Measurements from ENCODE around the gene MINDY1. TPM values are rescaled to one million over a fixed set of nuclear protein-coding genes. Genes with fewer than 3 reads are reported as not detected.

MINDY1 gene, protein sequence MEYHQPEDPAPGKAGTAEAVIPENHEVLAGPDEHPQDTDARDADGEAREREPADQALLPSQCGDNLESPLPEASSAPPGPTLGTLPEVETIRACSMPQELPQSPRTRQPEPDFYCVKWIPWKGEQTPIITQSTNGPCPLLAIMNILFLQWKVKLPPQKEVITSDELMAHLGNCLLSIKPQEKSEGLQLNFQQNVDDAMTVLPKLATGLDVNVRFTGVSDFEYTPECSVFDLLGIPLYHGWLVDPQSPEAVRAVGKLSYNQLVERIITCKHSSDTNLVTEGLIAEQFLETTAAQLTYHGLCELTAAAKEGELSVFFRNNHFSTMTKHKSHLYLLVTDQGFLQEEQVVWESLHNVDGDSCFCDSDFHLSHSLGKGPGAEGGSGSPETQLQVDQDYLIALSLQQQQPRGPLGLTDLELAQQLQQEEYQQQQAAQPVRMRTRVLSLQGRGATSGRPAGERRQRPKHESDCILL
- total RNA-seq: 4.5 and 8.2 TPM in 2 replicates

DNA sequence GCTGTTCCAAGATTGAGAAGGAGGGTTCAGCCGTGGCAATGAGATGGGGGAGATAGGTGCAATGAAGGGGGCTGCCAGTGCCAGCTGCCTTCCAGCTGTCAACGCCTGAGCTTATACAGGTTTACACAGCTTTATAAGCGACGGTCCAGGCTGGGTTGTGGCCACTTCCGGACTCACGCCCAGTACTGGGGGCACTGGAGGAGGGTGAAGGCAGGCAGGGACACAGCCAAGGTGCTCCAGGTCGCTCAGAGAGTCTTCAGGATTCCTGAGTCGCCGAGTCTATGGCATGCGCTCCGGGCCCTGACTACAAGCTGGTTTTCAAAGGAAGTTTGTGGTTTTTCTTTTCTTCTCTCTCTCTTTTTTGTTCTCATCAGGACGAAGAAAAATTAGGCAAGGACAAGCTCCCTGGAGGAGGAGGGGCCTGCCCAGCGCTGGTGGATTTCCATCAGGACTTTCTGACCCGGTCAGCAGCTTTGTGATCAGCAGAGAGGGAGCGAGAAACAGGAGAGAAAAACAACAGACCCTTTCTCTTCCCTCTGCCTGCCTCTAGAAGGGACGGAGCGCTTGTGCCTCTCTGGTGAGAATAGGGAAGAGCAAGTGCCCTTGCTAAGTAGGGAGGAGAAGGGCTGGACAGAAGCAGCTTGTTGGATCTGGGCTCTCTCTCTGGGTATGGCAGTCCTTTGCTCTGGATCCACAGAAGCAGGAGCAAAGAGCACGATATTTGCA lies at the start of gene MINDY1:
Gene MINDY1 (minus strand): TSS at position 576 of the 726 bp plus-strand sequence. CDS start 4,285 bp downstream, outside the sequence.

DNA sequence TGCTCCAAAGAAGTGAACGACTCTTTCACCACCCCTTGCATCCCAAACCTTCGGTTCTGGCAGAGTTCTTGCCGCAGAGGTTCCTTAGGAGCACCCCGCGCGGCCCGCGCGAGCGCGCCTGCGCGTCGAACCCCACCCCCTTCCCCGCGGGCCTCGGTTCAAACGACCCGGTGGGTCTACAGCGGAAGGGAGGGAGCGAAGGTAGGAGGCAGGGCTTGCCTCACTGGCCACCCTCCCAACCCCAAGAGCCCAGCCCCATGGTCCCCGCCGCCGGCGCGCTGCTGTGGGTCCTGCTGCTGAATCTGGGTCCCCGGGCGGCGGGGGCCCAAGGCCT lies 40.9 kb upstream of the MINDY1 start, which contains the start of gene C1orf56:
Gene C1orf56 (plus strand): TSS at position 161 of the 334 bp plus-strand sequence. CDS start 97 bp downstream, at position 258.

DNA sequence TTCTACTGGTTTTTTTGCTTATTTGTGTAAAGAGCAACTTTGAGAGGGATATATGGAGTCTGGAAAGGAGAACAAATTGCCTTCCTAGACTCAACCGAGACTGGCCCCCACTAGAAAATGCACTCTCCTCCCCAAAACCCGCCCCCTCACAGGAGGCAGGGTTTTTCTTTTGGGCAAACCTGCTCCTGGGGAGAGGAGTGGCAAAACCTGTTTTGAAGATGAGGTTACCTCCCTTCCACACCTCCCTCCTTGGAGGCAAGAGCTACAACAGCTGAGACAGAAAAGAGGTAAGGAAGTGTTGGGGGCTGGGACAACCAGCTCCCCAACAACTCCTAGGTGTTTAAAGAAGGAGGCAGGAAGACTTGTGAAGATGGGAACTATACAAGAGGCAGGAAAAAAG lies 29.7 kb upstream of the MINDY1 start, which contains the start of gene BNIPL:
Gene BNIPL (plus strand): TSS at position 231 of the 400 bp plus-strand sequence. CDS start 140 bp downstream, at position 371.

DNA sequence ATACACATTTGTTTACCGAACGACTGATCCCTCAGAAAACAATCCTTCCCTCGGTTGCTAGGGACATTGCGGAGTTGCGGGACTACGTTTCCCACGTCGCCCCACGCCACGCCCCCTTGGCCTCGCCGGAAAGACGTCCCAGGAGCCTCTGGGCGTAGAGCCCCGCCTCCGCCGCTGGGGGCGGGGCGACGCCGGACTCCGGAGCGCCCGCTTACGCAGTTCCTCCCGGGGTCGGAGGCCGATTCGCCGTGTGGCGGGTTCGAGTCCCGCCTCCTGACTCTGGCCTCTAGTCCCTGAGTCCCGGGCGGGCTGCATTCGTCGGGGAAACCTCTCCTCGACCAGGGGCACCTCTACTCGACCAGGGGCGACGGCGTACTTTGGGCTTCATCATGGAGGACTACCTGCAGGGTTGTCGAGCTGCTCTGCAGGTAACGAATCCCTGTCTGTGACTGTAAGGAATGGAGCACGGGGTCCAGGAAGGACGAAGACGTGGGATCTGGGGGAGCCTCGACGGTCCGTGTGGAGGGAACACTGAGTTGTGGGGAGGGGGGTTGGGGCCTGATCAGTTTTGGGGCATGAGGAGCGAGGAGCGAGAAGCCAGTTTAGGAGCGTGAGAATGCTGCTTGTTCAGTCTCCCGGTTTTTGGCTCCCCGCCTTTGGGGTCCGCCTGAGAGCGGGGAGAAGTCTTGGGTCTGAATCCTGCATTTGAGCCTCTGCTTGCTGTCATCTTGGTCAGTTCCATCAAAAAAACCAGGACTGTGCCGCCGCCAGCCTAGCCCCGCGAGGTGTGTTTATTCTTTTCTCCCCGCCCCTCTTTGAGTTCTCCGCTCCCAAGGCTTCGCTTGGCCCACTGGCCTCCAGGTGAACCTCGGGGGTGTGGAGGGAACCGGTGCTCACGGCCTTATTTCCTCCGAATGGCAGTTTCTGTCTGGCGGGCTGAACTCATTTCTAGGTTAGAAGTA lies 1.8 kb upstream of the MINDY1 start, which contains the start of gene PRUNE1:
Gene PRUNE1 (plus strand): TSS at position 206 of the 962 bp plus-strand sequence. CDS start 184 bp downstream, at position 390.

DNA sequence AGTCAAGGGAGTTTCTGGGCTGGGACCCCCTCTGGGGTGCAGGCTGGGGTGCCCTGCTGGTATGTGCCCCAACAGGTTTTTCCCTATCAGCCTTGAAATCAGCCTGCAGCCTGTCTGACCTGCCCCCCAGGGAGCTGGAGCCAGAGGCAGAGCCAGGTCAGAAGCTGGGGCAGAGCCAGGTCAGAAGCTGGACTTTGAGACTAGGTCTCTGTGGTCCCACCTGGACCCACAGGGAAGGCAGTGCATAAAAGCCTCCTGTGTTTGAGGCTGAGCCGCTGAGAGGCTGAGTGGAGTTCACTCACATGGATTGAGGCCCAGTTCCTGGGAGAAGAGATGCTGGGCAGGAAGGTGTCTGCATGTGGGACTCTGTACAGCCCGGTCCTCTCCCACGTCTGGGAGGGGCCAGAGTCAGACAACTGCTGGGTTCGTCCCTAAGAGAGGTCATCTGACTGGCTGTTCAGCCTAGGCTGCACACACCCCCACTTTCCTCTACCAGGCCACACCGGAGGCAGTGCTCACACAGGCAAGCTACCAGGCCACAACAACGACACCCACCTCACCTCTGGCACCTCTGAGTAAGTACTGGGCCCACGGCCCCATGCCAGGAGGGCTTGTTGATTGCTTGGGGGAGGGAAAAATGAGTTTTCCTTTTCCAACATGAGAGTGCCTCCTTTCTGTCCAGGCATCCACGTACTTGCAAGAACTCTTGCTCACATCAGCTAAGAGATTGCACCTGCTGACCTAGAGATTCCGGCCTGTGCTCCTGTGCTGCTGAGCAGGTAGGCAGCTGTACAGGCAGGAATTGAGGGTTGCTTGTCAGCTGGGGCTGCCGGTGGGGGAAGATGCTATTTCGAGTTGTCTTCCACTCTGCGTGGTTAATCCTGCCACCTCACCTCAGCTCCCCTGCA lies 24.6 kb downstream of the MINDY1 start, which contains the start of gene ANXA9:
Gene ANXA9 (plus strand): TSS at position 488 of the 908 bp plus-strand sequence. CDS start 814 bp downstream, outside the sequence.

DNA sequence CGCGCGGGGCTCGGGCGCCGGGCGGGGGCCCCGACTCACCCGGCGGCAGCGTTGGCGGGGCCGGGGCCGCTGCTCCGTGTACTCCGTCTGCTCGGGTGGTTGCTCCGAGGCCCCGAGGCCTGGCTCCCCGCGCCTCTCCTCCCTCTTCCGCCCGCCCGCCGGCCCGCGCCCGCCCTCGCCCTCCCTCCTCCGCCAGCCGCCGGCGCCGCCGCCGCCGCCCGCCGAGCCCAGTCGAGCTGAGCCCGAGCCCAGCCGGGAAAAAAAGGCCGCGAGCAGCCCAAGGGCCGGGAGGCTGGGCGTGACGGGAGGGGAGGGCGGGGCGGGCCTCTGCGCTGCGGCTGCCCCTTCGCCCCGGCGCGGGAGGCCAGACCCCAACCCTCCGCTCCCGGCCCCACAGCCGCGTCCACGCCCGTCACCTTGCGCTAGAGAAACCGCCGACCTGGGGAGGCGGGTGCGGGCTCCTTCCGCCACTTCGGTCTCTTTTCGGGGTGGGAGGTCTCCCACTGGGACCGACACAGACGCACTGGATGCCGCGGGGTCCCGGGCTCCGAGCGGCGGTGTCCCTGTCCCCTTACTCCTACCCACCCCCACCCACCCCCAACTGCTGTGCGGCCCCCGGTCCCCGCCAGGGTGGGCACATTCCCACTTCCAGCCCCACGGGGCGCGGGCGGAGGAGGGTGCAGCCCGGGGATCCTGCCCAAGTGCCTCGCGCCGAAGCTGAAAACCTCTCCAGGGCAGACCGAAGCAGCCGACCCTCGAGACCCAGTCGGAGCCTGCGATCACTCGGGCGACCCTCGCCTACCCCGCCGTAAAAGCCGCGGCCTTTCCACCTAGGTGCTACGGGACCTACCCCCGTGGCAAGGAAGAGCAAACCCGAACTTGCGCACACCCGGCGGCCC lies 31.9 kb downstream of the MINDY1 start, which contains the start of gene CERS2:
Gene CERS2 (minus strand): TSS at position 256 of the 899 bp plus-strand sequence. CDS start 5,745 bp downstream, outside the sequence.

Other genes with a start within 250 kb of the MINDY1 start
- 2.2 and 4.2 TPM in 2 replicates for gene CTSS, start 241.1 kb downstream of the MINDY1 start, total RNA-seq
- gene CTSK, start 198.6 kb downstream of the MINDY1 start, total RNA-seq: 3.9 and 5.0 TPM in 2 replicates
- gene ARNT, start 130.3 kb downstream of the MINDY1 start, total RNA-seq: 38.9 and 48.9 TPM in 2 replicates
- not detected in 2 replicates for gene CTXND2, start 119.8 kb downstream of the MINDY1 start, total RNA-seq
- gene SETDB1, start 80.5 kb downstream of the MINDY1 start, total RNA-seq: 27.9 and 31.2 TPM in 2 replicates
- 67.4 and 80.4 TPM in 2 replicates for gene CERS2, start 32.1 kb downstream of the MINDY1 start, total RNA-seq
- gene ANXA9, start 24.6 kb downstream of the MINDY1 start, total RNA-seq: 0.05 TPM in 1 of 2 replicates, not detected in the other
- 5.0 and 8.0 TPM in 2 replicates for gene PRUNE1, start 1.5 kb upstream of the MINDY1 start, total RNA-seq
- gene BNIPL, start 29.7 kb upstream of the MINDY1 start, total RNA-seq: 0.14 and 0.30 TPM in 2 replicates
- gene C1orf56, start 40.8 kb upstream of the MINDY1 start, total RNA-seq: 1.2 and 1.5 TPM in 2 replicates
- 59.4 and 63.3 TPM in 2 replicates for gene CDC42SE1, start 52.7 kb upstream of the MINDY1 start, total RNA-seq
- gene MLLT11, start 53.5 kb upstream of the MINDY1 start, total RNA-seq: 12.5 and 16.1 TPM in 2 replicates
- gene GABPB2, start 63.9 kb upstream of the MINDY1 start, total RNA-seq: 10.1 and 10.6 TPM in 2 replicates
- 0.89 and 1.7 TPM in 2 replicates for gene SEMA6C, start 139.7 kb upstream of the MINDY1 start, total RNA-seq
- gene TNFAIP8L2, start 149.7 kb upstream of the MINDY1 start, total RNA-seq: not detected in 2 replicates
- gene LYSMD1, start 159.0 kb upstream of the MINDY1 start, total RNA-seq: 4.8 and 8.0 TPM in 2 replicates
- 16.2 and 20.5 TPM in 2 replicates for gene SCNM1, start 159.2 kb upstream of the MINDY1 start, total RNA-seq
- gene TMOD4, start 169.1 kb upstream of the MINDY1 start, total RNA-seq: not detected in 2 replicates
- 33.9 and 34.0 TPM in 2 replicates for gene VPS72, start 183.3 kb upstream of the MINDY1 start, total RNA-seq
- 55.5 and 84.4 TPM in 2 replicates for gene PIP5K1A, start 191.7 kb upstream of the MINDY1 start, total RNA-seq
- 201 and 226 TPM in 2 replicates for gene PSMD4, start 247.8 kb upstream of the MINDY1 start, total RNA-seq